ENCODE results near the gene MRPS7.

GRCh38 chr17:75228847-75229246, 32.8 kb upstream of the MRPS7 start:
- no peak for TF ChIP-seq CTCF (IDR thresholded peaks at IDR 0.05; ENCODE audit: insufficient read depth, low read depth, low read length)
- TF ChIP-seq EZH2 (IDR thresholded peaks at IDR 0.05; ENCODE audit: insufficient read depth, low read length), result no peak
